HG03175 (cell line): ENCODE data around the gene LAG3.
A peak's percentile ranks its signal among the peaks of the same experiment; 100 is the strongest.

Experiments
- ATAC-seq: cut with Tn5 transposase; IDR thresholded peaks from one replicate; pipeline ENCODE4 v1.9.1; 2021; ENCODE audit warnings: mild to moderate bottlenecking, moderate library complexity; ENCODE audit not compliant: unreplicated experiment

The LAG3 gene

GRCh38 chr12:6821591-6822425 lies 49.5 kb downstream of the LAG3 start, which contains the start of gene GPR162:
TSS of gene GPR162 (plus strand) at chr12:6821821. CDS start at chr12:6823899, 2,078 bp downstream.
- ATAC-seq, result no peak

GRCh38 chr12:6822426-6823135 lies 50.3 kb downstream of the LAG3 start:
- no peak for ATAC-seq

GRCh38 chr12:6823182-6824084 lies 51.1 kb downstream of the LAG3 start:
- ATAC-seq, result no peak

DNA sequence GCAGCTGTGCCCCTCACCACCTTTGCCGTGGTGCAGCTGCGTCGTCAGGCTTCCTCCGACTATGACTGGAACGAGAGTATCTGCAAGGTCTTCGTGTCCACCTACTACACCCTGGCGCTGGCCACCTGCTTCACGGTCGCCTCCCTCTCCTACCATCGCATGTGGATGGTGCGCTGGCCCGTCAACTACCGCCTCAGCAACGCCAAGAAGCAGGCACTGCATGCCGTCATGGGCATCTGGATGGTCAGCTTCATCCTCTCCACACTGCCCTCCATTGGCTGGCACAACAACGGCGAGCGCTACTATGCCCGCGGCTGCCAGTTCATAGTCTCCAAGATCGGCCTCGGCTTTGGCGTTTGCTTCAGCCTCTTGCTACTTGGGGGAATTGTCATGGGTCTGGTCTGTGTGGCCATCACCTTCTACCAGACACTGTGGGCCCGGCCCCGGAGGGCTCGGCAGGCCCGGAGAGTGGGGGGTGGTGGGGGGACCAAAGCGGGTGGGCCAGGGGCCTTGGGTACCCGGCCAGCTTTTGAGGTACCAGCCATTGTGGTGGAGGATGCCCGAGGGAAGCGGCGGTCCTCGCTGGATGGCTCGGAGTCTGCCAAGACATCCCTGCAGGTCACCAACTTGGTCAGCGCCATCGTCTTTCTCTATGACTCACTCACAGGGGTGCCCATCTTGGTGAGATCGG lies 51.9 kb downstream of the LAG3 start:
- no peak for ATAC-seq

DNA sequence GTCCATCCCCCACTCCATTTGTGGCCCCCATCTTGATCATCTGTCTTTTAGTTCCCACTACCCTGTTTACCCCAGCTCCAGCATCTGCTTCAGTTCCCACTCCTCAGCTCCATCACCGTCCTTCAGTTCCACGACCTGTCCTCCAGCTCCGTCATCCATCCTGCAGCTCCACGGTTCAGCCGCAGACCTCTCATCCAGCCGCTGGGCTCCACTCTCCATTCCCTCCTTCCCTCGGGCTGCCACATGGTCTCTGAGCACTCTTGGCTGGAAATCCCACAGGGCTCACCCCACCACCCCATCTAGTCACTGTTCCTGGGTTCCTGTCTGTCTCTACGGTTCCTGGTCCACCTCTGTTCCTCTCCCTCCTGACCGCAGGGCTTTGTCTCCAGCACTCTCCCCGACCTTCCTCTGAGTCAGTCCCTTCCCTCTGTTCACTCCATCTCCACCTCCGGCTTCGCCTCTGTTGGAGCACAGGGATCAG lies 52.6 kb downstream of the LAG3 start:
- no peak for ATAC-seq

DNA sequence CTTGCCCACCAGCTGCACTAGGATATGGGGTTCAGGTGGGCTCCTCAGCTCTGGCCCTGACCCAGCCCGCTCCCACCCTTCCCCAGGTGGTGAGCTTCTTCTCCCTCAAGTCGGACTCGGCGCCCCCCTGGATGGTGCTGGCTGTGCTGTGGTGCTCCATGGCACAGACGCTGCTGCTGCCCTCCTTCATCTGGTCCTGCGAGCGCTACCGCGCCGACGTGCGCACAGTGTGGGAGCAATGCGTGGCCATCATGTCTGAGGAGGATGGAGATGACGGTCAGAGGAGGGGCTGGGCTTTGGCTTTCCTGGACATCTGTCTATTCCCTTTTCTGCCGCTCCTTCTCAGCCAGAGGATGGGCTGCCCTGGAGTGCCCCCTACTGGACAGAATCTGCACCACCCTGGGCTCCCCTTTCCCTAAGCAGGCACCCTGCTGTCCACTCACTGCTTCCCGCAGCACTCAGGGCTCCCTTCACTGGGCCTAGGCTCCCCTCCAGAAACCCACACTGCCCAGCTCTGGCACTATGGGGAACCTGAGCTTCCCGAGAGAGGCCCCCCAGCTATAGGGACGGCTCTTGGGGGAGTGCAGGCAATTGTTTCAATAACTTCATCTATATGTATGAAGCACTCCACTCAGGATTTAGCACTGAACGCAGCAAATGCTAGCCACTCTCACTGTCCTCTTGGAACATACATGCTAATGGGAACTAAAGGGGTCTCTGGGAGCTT lies 53.2 kb downstream of the LAG3 start:
- ATAC-seq, result peak; percentile 49

DNA sequence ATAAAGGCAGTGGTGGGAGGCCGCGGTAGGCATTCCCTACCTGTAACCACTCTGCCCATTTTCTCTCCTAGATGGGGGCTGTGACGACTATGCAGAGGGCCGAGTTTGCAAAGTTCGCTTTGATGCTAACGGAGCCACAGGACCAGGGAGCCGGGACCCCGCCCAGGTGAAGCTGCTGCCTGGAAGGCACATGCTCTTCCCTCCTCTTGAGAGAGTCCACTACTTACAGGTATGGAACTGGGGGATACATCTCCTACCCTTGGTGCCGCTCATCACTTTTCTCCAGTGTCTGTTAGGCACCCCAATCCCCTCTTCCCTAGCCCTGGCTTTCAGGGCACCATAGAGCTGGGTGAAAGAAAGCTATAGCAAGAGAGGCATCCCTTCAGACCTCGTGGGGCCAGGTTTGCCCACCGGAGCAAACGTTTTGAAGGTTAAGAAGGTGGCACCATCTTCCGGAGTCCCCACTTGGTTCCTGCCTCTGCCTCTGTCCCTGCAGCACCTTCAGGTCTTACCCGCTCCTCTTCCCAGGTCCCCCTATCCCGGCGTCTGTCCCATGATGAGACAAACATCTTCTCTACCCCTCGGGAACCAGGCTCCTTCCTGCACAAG lies 53.9 kb downstream of the LAG3 start:
- no peak for ATAC-seq

DNA sequence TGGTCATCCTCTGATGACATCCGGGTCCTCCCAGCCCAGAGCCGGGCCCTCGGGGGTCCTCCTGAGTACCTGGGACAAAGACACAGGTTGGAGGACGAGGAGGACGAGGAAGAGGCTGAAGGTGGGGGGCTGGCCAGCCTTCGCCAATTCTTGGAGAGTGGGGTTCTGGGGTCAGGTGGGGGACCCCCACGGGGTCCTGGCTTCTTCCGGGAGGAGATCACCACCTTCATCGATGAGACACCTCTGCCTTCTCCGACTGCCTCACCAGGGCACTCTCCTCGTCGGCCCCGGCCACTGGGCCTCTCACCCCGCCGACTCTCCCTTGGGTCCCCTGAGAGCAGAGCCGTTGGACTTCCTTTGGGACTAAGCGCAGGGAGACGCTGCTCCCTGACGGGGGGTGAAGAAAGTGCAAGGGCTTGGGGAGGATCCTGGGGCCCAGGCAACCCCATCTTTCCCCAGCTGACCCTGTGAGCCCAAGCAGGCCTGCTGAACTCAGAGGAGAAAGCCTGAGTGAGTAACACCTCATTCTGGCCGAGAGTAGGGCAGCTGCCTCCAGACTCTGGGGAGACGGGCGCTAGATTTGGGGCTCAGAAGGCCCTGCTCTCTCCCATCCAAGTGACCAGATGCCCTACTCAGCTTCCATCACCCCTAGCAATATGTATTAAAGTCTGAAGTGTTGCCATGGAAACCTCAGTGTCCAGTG lies 54.6 kb downstream of the LAG3 start:
- no peak for ATAC-seq

- ATAC-seq, result no peak
Observed at GRCh38 chr12:6827437-6827911, 55.2 kb downstream of the LAG3 start.
